Prostate gland (tissue), 2 donors: Measurements from ENCODE around the gene XAGE5. TPM values are rescaled to one million over a fixed set of nuclear protein-coding genes. Genes with fewer than 3 reads are reported as not detected.
"Not testable (repeated sequence)": the region's sequence is repeated elsewhere in the genome, so short reads cannot be mapped to it uniquely, and the experiment has no call there.

Source experiments
- DNase-seq: peaks from one replicate; pipeline ENCODE4 v3.0.0-alpha.2; 2019; ENCODE audit warnings: low spot score
- H3K27ac ChIP-seq, 2 donors: fragments of 200-600 bp; sonication (generic); 2 replicates each; pipeline ENCODE4 v1.5.1; 2017 to 2019
- H3K27me3 ChIP-seq: fragments of 200-600 bp; sonication (generic); replicated peaks from 2 replicates; pipeline ENCODE4 v1.5.1; 2019; ENCODE audit not compliant: insufficient read depth
- H3K36me3 ChIP-seq, 2 donors: fragments of 200-600 bp; sonication (generic); 1 replicate in 1 of 2; 2 replicates in 1 of 2; pipeline versions ENCODE4 v1.5.1 to v1.8.1; 2017 to 2019
- H3K4me1 ChIP-seq: fragments of 200-600 bp; sonication (generic); replicated peaks from 2 replicates; pipeline ENCODE4 v1.5.1; 2019
- H3K4me3 ChIP-seq, 2 donors: fragments of 200-600 bp; sonication (generic); 2 replicates each; pipeline ENCODE4 v1.5.1; 2017 to 2019
- H3K9me3 ChIP-seq: fragments of 200-600 bp; sonication (generic); 2 replicates; pipeline ENCODE4 v1.5.1; 2017
- CTCF ChIP-seq, 4 experiments: fragments of 200-600 bp in 2 of 4; fragments of 450-650 bp in 2 of 4; sonication (generic) in 2 of 4; IDR thresholded peaks; 1 replicate in 3 of 4; 2 replicates in 1 of 4; pipeline ENCODE4 v1.5.1; 2016 to 2019; ENCODE audit warnings: antibody characterized with exemption in 4 of 4, mild to moderate bottlenecking in 2 of 4, moderate library complexity in 2 of 4
- POLR2A ChIP-seq: fragments of 450-650 bp; IDR thresholded peaks from one replicate; pipeline ENCODE4 v1.6.1; 2016; ENCODE audit warnings: antibody characterized with exemption, mild to moderate bottlenecking
- POLR2AphosphoS5 ChIP-seq: sonication (generic); formaldehyde crosslinking; IDR thresholded peaks from one replicate; pipeline ENCODE4 v1.6.1; 2017; ENCODE audit warnings: antibody characterized with exemption
- WGBS: methylation state at CpG from one replicate; pipeline ENCODE4 v1.1.5; 2018; 5-methylcytosine and 5-hydroxymethylcytosine counted together
- intact Hi-C: fragments of 100-400 bp; cut with DNase I; formaldehyde crosslinking; loops from one replicate; pipeline ENCODE4 v1.14.2; 2022
- total RNA-seq, 2 donors: library from RNA; depleted of rRNA; stranded (reverse); fragments of >200 nt; gene quantifications; one replicate each; pipeline ENCODE4 v1.1.0, GENCODE V29; 2016

Gene XAGE5
- total RNA-seq, 2 donors from 2014 or later, result not detected

GRCh38 chrX:52824608-52825007 lies 13.5 kb downstream of the XAGE5 start:
- no peak for TF ChIP-seq CTCF (IDR thresholded peaks at IDR 0.05)
- H3K9me3 ChIP-seq, result no peaks in the 10 kb centered on the region
- intact Hi-C loops, result no loop called here
- DNase-seq, result no peak
- no peaks in the 10 kb centered on the region for H3K36me3 ChIP-seq
- 54% methylated on average over 2 of the region's 2 CpGs for WGBS
- H3K4me1 ChIP-seq, result no peaks in the 10 kb centered on the region
- H3K27me3 ChIP-seq, result no peaks in the 10 kb centered on the region
- no peak overlapping the region for H3K4me3 ChIP-seq
- H3K27ac ChIP-seq, result no peak overlapping the region

GRCh38 chrX:52830551-52830950 lies 19.5 kb downstream of the XAGE5 start:
- Histone ChIP-seq H3K4me1 (no peaks in the 10 kb centered on the region), H3K4me3 (no peak overlapping the region), H3K27ac (no peak overlapping the region), H3K9me3 (no peaks in the 10 kb centered on the region), H3K27me3 (no peaks in the 10 kb centered on the region), H3K36me3 (no peaks in the 10 kb centered on the region)
- 48% methylated on average over 2 of the region's 3 CpGs for WGBS
- TF ChIP-seq POLR2A (no peak), POLR2AphosphoS5 (no peak), CTCF (IDR thresholded peaks at IDR 0.05) (no peak)
- intact Hi-C loops, result no loop called here
- DNase-seq, result no peak

- intact Hi-C loops, result no loop called here
- WGBS, result 40% methylated on average over 2 of the region's 2 CpGs
- TF ChIP-seq POLR2A (no peak), CTCF (IDR thresholded peaks at IDR 0.05) (no peak), POLR2AphosphoS5 (no peak)
- H3K4me3 ChIP-seq, result no peak overlapping the region
- no peak for DNase-seq
- H3K27ac ChIP-seq, result no peak overlapping the region
- no peaks in the 10 kb centered on the region for H3K27me3 ChIP-seq
- H3K36me3 ChIP-seq, result no peaks in the 10 kb centered on the region
- no peaks in the 10 kb centered on the region for H3K4me1 ChIP-seq
- H3K9me3 ChIP-seq, result no peaks in the 10 kb centered on the region
Observed at GRCh38 chrX:52839137-52839536, 28.1 kb downstream of the XAGE5 start.

GRCh38 chrX:52843619-52844018 lies 32.5 kb downstream of the XAGE5 start:
- H3K9me3 ChIP-seq, H3K36me3 ChIP-seq, DNase-seq, intact Hi-C loops, H3K27me3 ChIP-seq, H3K27ac ChIP-seq, H3K4me3 ChIP-seq, H3K4me1 ChIP-seq: not testable (repeated sequence)
- 89% methylated on average over 3 of the region's 3 CpGs for WGBS

- Histone ChIP-seq H3K4me1 (no peaks in the 10 kb centered on the region), H3K36me3 (no peaks in the 10 kb centered on the region), H3K9me3 (no peaks in the 10 kb centered on the region), H3K27me3 (no peaks in the 10 kb centered on the region), H3K4me3 (no peak overlapping the region), H3K27ac (no peak overlapping the region)
- TF ChIP-seq CTCF (IDR thresholded peaks at IDR 0.05), result no peak
- no peak for TF ChIP-seq POLR2A
- TF ChIP-seq POLR2AphosphoS5, result no peak
- no peak for DNase-seq
- intact Hi-C loops, result no loop called here
- WGBS, result 83% methylated on average over 9 of the region's 9 CpGs
Observed at GRCh38 chrX:52852110-52852860, 41.2 kb downstream of the XAGE5 start.

- H3K27me3 ChIP-seq, H3K9me3 ChIP-seq, H3K36me3 ChIP-seq, intact Hi-C loops, H3K4me3 ChIP-seq, H3K4me1 ChIP-seq, H3K27ac ChIP-seq, DNase-seq: not testable (repeated sequence)
- 23% methylated on average over 4 of the region's 4 CpGs for WGBS
Observed at GRCh38 chrX:52856991-52857525, 46.0 kb downstream of the XAGE5 start.
